ENCODE measurements around the gene ANKH.
A peak's percentile ranks its signal among the peaks of the same experiment; 100 is the strongest.

- TF ChIP-seq, protein P1, sequence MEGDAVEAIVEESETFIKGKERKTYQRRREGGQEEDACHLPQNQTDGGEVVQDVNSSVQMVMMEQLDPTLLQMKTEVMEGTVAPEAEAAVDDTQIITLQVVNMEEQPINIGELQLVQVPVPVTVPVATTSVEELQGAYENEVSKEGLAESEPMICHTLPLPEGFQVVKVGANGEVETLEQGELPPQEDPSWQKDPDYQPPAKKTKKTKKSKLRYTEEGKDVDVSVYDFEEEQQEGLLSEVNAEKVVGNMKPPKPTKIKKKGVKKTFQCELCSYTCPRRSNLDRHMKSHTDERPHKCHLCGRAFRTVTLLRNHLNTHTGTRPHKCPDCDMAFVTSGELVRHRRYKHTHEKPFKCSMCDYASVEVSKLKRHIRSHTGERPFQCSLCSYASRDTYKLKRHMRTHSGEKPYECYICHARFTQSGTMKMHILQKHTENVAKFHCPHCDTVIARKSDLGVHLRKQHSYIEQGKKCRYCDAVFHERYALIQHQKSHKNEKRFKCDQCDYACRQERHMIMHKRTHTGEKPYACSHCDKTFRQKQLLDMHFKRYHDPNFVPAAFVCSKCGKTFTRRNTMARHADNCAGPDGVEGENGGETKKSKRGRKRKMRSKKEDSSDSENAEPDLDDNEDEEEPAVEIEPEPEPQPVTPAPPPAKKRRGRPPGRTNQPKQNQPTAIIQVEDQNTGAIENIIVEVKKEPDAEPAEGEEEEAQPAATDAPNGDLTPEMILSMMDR (IDR thresholded peaks at IDR 0.05 in 2 of 3, conservative IDR thresholded peaks at IDR 0.05 in 1 of 3; ENCODE audit: borderline replicate concordance in 1 of 3, insufficient read depth in 1 of 3, low read depth in 2 of 3, low read length in 2 of 3): peak in 1 of 3 experiments; percentile 8; a peak in 1 of 6 replicates
- TF ChIP-seq EZH2 (IDR thresholded peaks at IDR 0.05) (no peak), YY1 (IDR thresholded peaks at IDR 0.05; ENCODE audit: extremely low read depth, insufficient replicate concordance, low read depth, low read length) (no peak), REST (IDR thresholded peaks at IDR 0.05; ENCODE audit: low read depth) (no peak), SP1 (IDR thresholded peaks at IDR 0.05; ENCODE audit: low read depth) (no peak), SIN3A (IDR thresholded peaks at IDR 0.05; ENCODE audit: low read depth) (no peak), POLR2A (IDR thresholded peaks at IDR 0.05; ENCODE audit: borderline replicate concordance, extremely low read depth, insufficient read depth, insufficient read length) (no peak), CEBPB (IDR thresholded peaks at IDR 0.05; ENCODE audit: low read depth) (no peak), TCF7L2 (IDR thresholded peaks at IDR 0.05; ENCODE audit: borderline replicate concordance, extremely low read depth, insufficient read depth, insufficient read length) (no peak), MAX (IDR thresholded peaks at IDR 0.05) (no peak), POLR2AphosphoS5 (IDR thresholded peaks at IDR 0.05; ENCODE audit: low read depth, low read length) (no peak), RAD21 (IDR thresholded peaks at IDR 0.05; ENCODE audit: low read depth) (no peak), JUND (IDR thresholded peaks at IDR 0.05) (no peak)
- TF ChIP-seq, protein P2, sequence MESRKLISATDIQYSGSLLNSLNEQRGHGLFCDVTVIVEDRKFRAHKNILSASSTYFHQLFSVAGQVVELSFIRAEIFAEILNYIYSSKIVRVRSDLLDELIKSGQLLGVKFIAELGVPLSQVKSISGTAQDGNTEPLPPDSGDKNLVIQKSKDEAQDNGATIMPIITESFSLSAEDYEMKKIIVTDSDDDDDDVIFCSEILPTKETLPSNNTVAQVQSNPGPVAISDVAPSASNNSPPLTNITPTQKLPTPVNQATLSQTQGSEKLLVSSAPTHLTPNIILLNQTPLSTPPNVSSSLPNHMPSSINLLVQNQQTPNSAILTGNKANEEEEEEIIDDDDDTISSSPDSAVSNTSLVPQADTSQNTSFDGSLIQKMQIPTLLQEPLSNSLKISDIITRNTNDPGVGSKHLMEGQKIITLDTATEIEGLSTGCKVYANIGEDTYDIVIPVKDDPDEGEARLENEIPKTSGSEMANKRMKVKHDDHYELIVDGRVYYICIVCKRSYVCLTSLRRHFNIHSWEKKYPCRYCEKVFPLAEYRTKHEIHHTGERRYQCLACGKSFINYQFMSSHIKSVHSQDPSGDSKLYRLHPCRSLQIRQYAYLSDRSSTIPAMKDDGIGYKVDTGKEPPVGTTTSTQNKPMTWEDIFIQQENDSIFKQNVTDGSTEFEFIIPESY (IDR thresholded peaks at IDR 0.05; ENCODE audit: extremely low read depth, insufficient replicate concordance, low read length): no peak
Measured at GRCh38 chr5:14838396-14839319, 32.9 kb downstream of the ANKH start.
